Ascending aorta (tissue), 2 donors: Measurements from ENCODE around the gene GABRG3. TPM values are rescaled to one million over a fixed set of nuclear protein-coding genes. Genes with fewer than 3 reads are reported as not detected.

ENCODE experiments used
- DNase-seq, 2 donors: peaks; one replicate each; pipeline ENCODE4 v3.0.0-alpha.2; 2019; ENCODE audit warnings: low spot score in 2 of 2
- H3K27ac ChIP-seq, 2 donors: fragments of 200-600 bp; sonication (generic); one replicate each; pipeline ENCODE4 v1.5.1; 2016 to 2017; ENCODE audit warnings: mild to moderate bottlenecking in 1 of 2
- H3K27me3 ChIP-seq: fragments of 200-600 bp; sonication (generic); one replicate; pipeline ENCODE4 v1.5.1; 2017
- H3K36me3 ChIP-seq, 2 donors: fragments of 200-600 bp; sonication (generic); one replicate each; pipeline ENCODE4 v1.5.1; 2016
- H3K4me1 ChIP-seq, 2 donors: fragments of 200-600 bp; sonication (generic); one replicate each; pipeline ENCODE4 v1.5.1; 2016 to 2017; ENCODE audit warnings: mild to moderate bottlenecking in 1 of 2
- H3K4me3 ChIP-seq, 2 donors: fragments of 200-600 bp; sonication (generic); one replicate each; pipeline ENCODE4 v1.5.1; 2016 to 2017; ENCODE audit warnings: mild to moderate bottlenecking in 1 of 2
- H3K9me3 ChIP-seq, 2 donors: fragments of 200-600 bp; sonication (generic); one replicate each; pipeline ENCODE4 v1.5.1; 2016
- CTCF ChIP-seq, 3 experiments: fragments of 200-600 bp in 2 of 3; fragments of 450-650 bp in 1 of 3; sonication (generic) in 2 of 3; IDR thresholded peaks; one replicate each; pipeline ENCODE4 v1.5.1; 2016 to 2019; ENCODE audit warnings: antibody characterized with exemption in 3 of 3, mild to moderate bottlenecking in 1 of 3, moderate library complexity in 1 of 3
- intact Hi-C: fragments of 100-400 bp; cut with DNase I; formaldehyde crosslinking; loops from one replicate; pipeline ENCODE4 v1.15.1; 2023
- total RNA-seq: library from RNA; depleted of rRNA; stranded (reverse); fragments of >200 nt; gene quantifications from one replicate; pipeline ENCODE4 v1.1.0, GENCODE V29; 2016

The GABRG3 gene
- total RNA-seq, 1 donor from 2014 or later = not detected

- Histone ChIP-seq H3K9me3 (no peaks in the 10 kb centered on the region), H3K36me3 (no peaks in the 10 kb centered on the region), H3K27ac (no peak overlapping the region), H3K4me1 (no peaks in the 10 kb centered on the region), H3K27me3 (no peaks in the 10 kb centered on the region), H3K4me3 (no peak overlapping the region)
- intact Hi-C loops = no loop called here
- TF ChIP-seq CTCF (IDR thresholded peaks at IDR 0.05) = no peak
- no peak for DNase-seq
These were observed 464 bp downstream of the GABRG3 start for GRCh38 chr15:26971271-26972018.

- Histone ChIP-seq H3K4me3 (no peak overlapping the region), H3K9me3 (no peaks in the 10 kb centered on the region), H3K36me3 (no peaks in the 10 kb centered on the region), H3K27me3 (no peaks in the 10 kb centered on the region), H3K4me1 (no peaks in the 10 kb centered on the region), H3K27ac (no peak overlapping the region)
- DNase-seq = no peak
- intact Hi-C loops = no loop called here
- TF ChIP-seq CTCF (IDR thresholded peaks at IDR 0.05) = no peak
These were observed 1.7 kb downstream of the GABRG3 start for GRCh38 chr15:26972636-26973035.

GRCh38 chr15:26974120-26974780 lies 3.3 kb downstream of the GABRG3 start:
- no peak overlapping the region for H3K4me3 ChIP-seq
- intact Hi-C loops = no loop called here
- no peaks in the 10 kb centered on the region for H3K27me3 ChIP-seq
- H3K4me1 ChIP-seq = no peaks in the 10 kb centered on the region
- H3K27ac ChIP-seq = no peak overlapping the region
- TF ChIP-seq CTCF (IDR thresholded peaks at IDR 0.05) = no peak
- no peaks in the 10 kb centered on the region for H3K9me3 ChIP-seq
- DNase-seq = no peak
- no peaks in the 10 kb centered on the region for H3K36me3 ChIP-seq

- Histone ChIP-seq H3K27me3 (no peaks in the 10 kb centered on the region), H3K27ac (no peak overlapping the region), H3K4me3 (no peak overlapping the region), H3K36me3 (no peaks in the 10 kb centered on the region), H3K4me1 (no peaks in the 10 kb centered on the region), H3K9me3 (no peaks in the 10 kb centered on the region)
- intact Hi-C loops = no loop called here
- no peak for TF ChIP-seq CTCF (IDR thresholded peaks at IDR 0.05)
- no peak for DNase-seq
These were observed 10.5 kb downstream of the GABRG3 start for GRCh38 chr15:26981492-26981891.

GRCh38 chr15:26983822-26984221 lies 12.8 kb downstream of the GABRG3 start:
- intact Hi-C loops = no loop called here

More at GRCh38 chr15:26983822-26984221, 12.8 kb downstream of the GABRG3 start:
- Histone ChIP-seq H3K4me1 (no peaks in the 10 kb centered on the region), H3K36me3 (no peaks in the 10 kb centered on the region), H3K4me3 (no peak overlapping the region), H3K9me3 (no peaks in the 10 kb centered on the region), H3K27me3 (no peaks in the 10 kb centered on the region), H3K27ac (no peak overlapping the region)
- no peak for TF ChIP-seq CTCF (IDR thresholded peaks at IDR 0.05)
- no peak for DNase-seq
